Pancreas (tissue), 10 donors: ENCODE results near the gene PLEKHA1. TPM values are rescaled to one million over a fixed set of nuclear protein-coding genes. Genes with fewer than 3 reads are reported as not detected.

Experiments
- ATAC-seq, 4 donors: fragments of 200-7000 bp; cut with Tn5 transposase; one replicate each; pipeline versions ENCODE4 v1.8.0 to v1.9.1; 2020; ENCODE audit warnings: mild to moderate bottlenecking in 4 of 4, moderate library complexity in 4 of 4
- DNase-seq, 6 donors: peaks; one replicate each; pipeline ENCODE4 v3.0.0-alpha.2; 2020
- FAIRE-seq: peaks from 2 replicates; lab custom pipeline; 2012; peaks lifted over from hg19 to GRCh38; lab: Jason Lieb, UNC
- H3K27ac ChIP-seq, 4 donors: fragments of 200-600 bp; sonication (generic); 1 replicate in 3 of 4; 2 replicates in 1 of 4; pipeline versions ENCODE4 v1.5.0 to v1.8.0; 2020
- H3K27me3 ChIP-seq, 4 donors: fragments of 200-600 bp; one replicate each; pipeline ENCODE4 v1.8.0; 2021
- H3K36me3 ChIP-seq, 3 donors: fragments of 200-600 bp; sonication (generic) in 1 of 3; one replicate each; pipeline versions ENCODE4 v1.5.0 to v1.8.0; 2020 to 2021
- H3K4me1 ChIP-seq, 3 donors: fragments of 200-600 bp; one replicate each; pipeline ENCODE4 v1.8.0; 2021
- H3K4me3 ChIP-seq, 4 donors: fragments of 200-600 bp; sonication (generic) in 2 of 4; one replicate each; pipeline versions ENCODE4 v1.5.0 to v1.8.0; 2020 to 2021
- H3K9me3 ChIP-seq, 4 donors: fragments of 200-600 bp; one replicate each; pipeline ENCODE4 v1.8.0; 2021
- CTCF ChIP-seq, 4 donors: fragments of 200-600 bp; sonication (generic) in 3 of 4; IDR thresholded peaks; one replicate each; pipeline versions ENCODE4 v1.5.0 to v1.8.0; 2021; ENCODE audit warnings: antibody characterized with exemption in 4 of 4
- WGBS, 2 donors: extraction: QIAGEN DNeasy Blood & Tissue Kit; methylation state at CpG; one replicate each; pipeline ENCODE4 v1.1.7; 2013; 5-methylcytosine and 5-hydroxymethylcytosine counted together
- intact Hi-C, 3 donors: fragments of 100-400 bp; cut with DNase I; formaldehyde crosslinking; loops; one replicate each; pipeline versions ENCODE4 v1.11.1 to v1.14.2; 2022
- polyA plus RNA-seq, 2 donors: library from polyadenylated mRNA; stranded (reverse); fragments of 200-250 nt; gene quantifications; one replicate each; pipeline ENCODE4 v1.2.3, GENCODE V29; 2013
- total RNA-seq, 6 donors: library from RNA; stranded (reverse); fragmentation: NEBNext Ultra II Directional in 4 of 6; extraction: Animal tissue kit (Norgen Biotek cat#: 25700) in 4 of 6; gene quantifications; one replicate each; pipeline versions ENCODE4 v1.2.1 to v1.2.4, GENCODE V29; 2021 to 2023
- donor health status: healthy with polysubstance abuse.
- donor health status: DM: no; HTN: no; CAD: no; lungs with moderate emphysema.
- donor health status: DM: no; HTN: no; CAD: no.
- donor health status: control.
- donor health status: control.
- donor health status: Bipolar disorder and iron deficiency.
- donor health status: DM: yes; HTN: yes; CAD: no.
- donor health status: DM: no; HTN: no; CAD: no.
- donor health status: DM: no; HTN: no; CAD: no.
- donor health status: DM: yes; HTN: yes; CAD: no.

The PLEKHA1 gene
- total and polyA plus RNA-seq, 8 donors, result 8.8 to 31.6 (median 20.4) TPM

- 90 to 91% methylated on average over 8 of the region's 8 CpGs for WGBS, 2 donors
- no peaks in the 10 kb centered on the region for H3K36me3 ChIP-seq
- H3K9me3 ChIP-seq, result no peaks in the 10 kb centered on the region
- no peak overlapping the region for H3K4me3 ChIP-seq
- peaks cover 0 to 3% (median 0%) of the 10 kb centered on the region in 3 donors for H3K4me1 ChIP-seq
- FAIRE-seq (no peak), ATAC-seq (no peak), DNase-seq (no peak)
- H3K27ac ChIP-seq, result no peak overlapping the region
- no peaks in the 10 kb centered on the region for H3K27me3 ChIP-seq
- no peak for TF ChIP-seq CTCF (IDR thresholded peaks at IDR 0.05)
- intact Hi-C loops, result no loop called here
Measured at GRCh38 chr10:122473116-122473515, 98.6 kb downstream of the PLEKHA1 start.

- no peak for FAIRE-seq
- Histone ChIP-seq H3K27me3 (no peaks in the 10 kb centered on the region), H3K36me3 (no peaks in the 10 kb centered on the region), H3K27ac (no peak overlapping the region), H3K9me3 (no peaks in the 10 kb centered on the region), H3K4me1 (peaks cover 0 to 3% (median 0%) of the 10 kb centered on the region in 3 donors), H3K4me3 (no peak overlapping the region)
- TF ChIP-seq CTCF (IDR thresholded peaks at IDR 0.05), result no peak
- intact Hi-C loops, result no loop called here
- ATAC-seq, result peak in 3 of 4 donors; percentile 36 to 55 (median 45)
- WGBS, 2 donors, result 47 to 50% methylated on average over 15 of the region's 15 CpGs
- no peak for DNase-seq
Measured at GRCh38 chr10:122474131-122474818, 99.8 kb downstream of the PLEKHA1 start.

- intact Hi-C loops, result no loop called here
- Histone ChIP-seq H3K4me3 (no peak overlapping the region), H3K27me3 (no peaks in the 10 kb centered on the region), H3K27ac (no peak overlapping the region), H3K9me3 (no peaks in the 10 kb centered on the region), H3K4me1 (peaks cover 0 to 3% (median 0%) of the 10 kb centered on the region in 3 donors), H3K36me3 (no peaks in the 10 kb centered on the region)
- ATAC-seq (peak in 2 of 4 donors; percentile 19 to 39), FAIRE-seq (no peak), DNase-seq (no peak)
- TF ChIP-seq CTCF (IDR thresholded peaks at IDR 0.05), result no peak
- WGBS, 2 donors, result 78 to 82% methylated on average over 12 of the region's 12 CpGs
Measured at GRCh38 chr10:122475100-122475499, 100.6 kb downstream of the PLEKHA1 start.

- Histone ChIP-seq H3K9me3 (no peaks in the 10 kb centered on the region), H3K27ac (no peak overlapping the region), H3K4me1 (peaks cover 0 to 3% (median 0%) of the 10 kb centered on the region in 3 donors), H3K27me3 (no peaks in the 10 kb centered on the region), H3K36me3 (no peaks in the 10 kb centered on the region), H3K4me3 (no peak overlapping the region)
- FAIRE-seq (no peak), ATAC-seq (peak in 1 of 4 donors; percentile 23), DNase-seq (no peak)
- 90 to 91% methylated on average over 16 of the region's 16 CpGs for WGBS, 2 donors
- intact Hi-C loops, result no loop called here
- TF ChIP-seq CTCF (IDR thresholded peaks at IDR 0.05), result no peak
Measured at GRCh38 chr10:122475591-122476332, 101.3 kb downstream of the PLEKHA1 start.

GRCh38 chr10:122476333-122476695, 101.8 kb downstream of the PLEKHA1 start:
- no peak for ATAC-seq
- WGBS, 2 donors, result 87 to 88% methylated on average over 6 of the region's 6 CpGs
- Histone ChIP-seq H3K4me3 (no peak overlapping the region), H3K9me3 (no peaks in the 10 kb centered on the region), H3K36me3 (no peaks in the 10 kb centered on the region), H3K4me1 (peaks cover 0 to 3% (median 0%) of the 10 kb centered on the region in 3 donors), H3K27me3 (no peaks in the 10 kb centered on the region), H3K27ac (no peak overlapping the region)
- no peak for TF ChIP-seq CTCF (IDR thresholded peaks at IDR 0.05)
- no peak for DNase-seq
- intact Hi-C loops, result no loop called here
- no peak for FAIRE-seq
